ENCODE measurements around the gene TP53TG5.

TP53TG5 gene

GRCh38 chr20:45378191-45378590 lies at the start of gene TP53TG5:
Gene TP53TG5, minus strand, starts transcription at chr20:45378325. Its CDS starts 89 bp downstream, at chr20:45378236.
- FAIRE-seq: no peak
- DNase-seq (ENCODE audit: extremely low spot score, insufficient read length, low read depth): no peak

- DNase-seq (ENCODE audit: extremely low spot score, insufficient read length, low read depth) (no peak), FAIRE-seq (no peak)
These were observed 49.4 kb upstream of the TP53TG5 start for GRCh38 chr20:45427236-45428149.

GRCh38 chr20:45426320-45427016 lies 48.3 kb upstream of the TP53TG5 start:
- no peak for DNase-seq (ENCODE audit: extremely low spot score, insufficient read length, low read depth)

GRCh38 chr20:45425561-45425960 lies 47.4 kb upstream of the TP53TG5 start:
- DNase-seq (ENCODE audit: extremely low spot score, insufficient read length, low read depth) (no peak), FAIRE-seq (no peak)

More at GRCh38 chr20:45426320-45427016, 48.3 kb upstream of the TP53TG5 start:
- no peak for FAIRE-seq

- DNase-seq (ENCODE audit: extremely low spot score, insufficient read length, low read depth) (no peak), FAIRE-seq (no peak)
These were observed 45.6 kb upstream of the TP53TG5 start for GRCh38 chr20:45423700-45424099.

- FAIRE-seq: no peak
- no peak for DNase-seq (ENCODE audit: extremely low spot score, insufficient read length, low read depth)
These were observed 42.0 kb upstream of the TP53TG5 start for GRCh38 chr20:45420125-45420524.

GRCh38 chr20:45419188-45420091 lies 41.3 kb upstream of the TP53TG5 start:
- DNase-seq (ENCODE audit: extremely low spot score, insufficient read length, low read depth): no peak
- FAIRE-seq: peak; percentile 76

- FAIRE-seq: no peak
- DNase-seq (ENCODE audit: extremely low spot score, insufficient read length, low read depth): no peak
These were observed 38.8 kb upstream of the TP53TG5 start for GRCh38 chr20:45416917-45417316.

GRCh38 chr20:45415822-45416637 lies 37.9 kb upstream of the TP53TG5 start, which contains the start of gene PIGT:
Gene PIGT, plus strand, starts transcription at chr20:45416141. Its CDS starts 16 bp downstream, at chr20:45416157.
- FAIRE-seq: peak; percentile 86
- peak; percentile 72 for DNase-seq (ENCODE audit: extremely low spot score, insufficient read length, low read depth)

- DNase-seq (ENCODE audit: extremely low spot score, insufficient read length, low read depth): no peak
- FAIRE-seq: no peak
These were observed 35.4 kb upstream of the TP53TG5 start for GRCh38 chr20:45413479-45413878.

- DNase-seq (ENCODE audit: extremely low spot score, insufficient read length, low read depth) (no peak), FAIRE-seq (no peak)
These were observed 34.5 kb upstream of the TP53TG5 start for GRCh38 chr20:45412653-45413052.

- no peak for FAIRE-seq
- DNase-seq (ENCODE audit: extremely low spot score, insufficient read length, low read depth): no peak
These were observed 32.8 kb upstream of the TP53TG5 start for GRCh38 chr20:45410887-45411286.

GRCh38 chr20:45409521-45410272 lies 31.6 kb upstream of the TP53TG5 start:
- FAIRE-seq (no peak), DNase-seq (ENCODE audit: extremely low spot score, insufficient read length, low read depth) (no peak)

GRCh38 chr20:45408646-45409213 lies 30.6 kb upstream of the TP53TG5 start:
- no peak for DNase-seq (ENCODE audit: extremely low spot score, insufficient read length, low read depth)
- no peak for FAIRE-seq

GRCh38 chr20:45407783-45408645 lies 29.9 kb upstream of the TP53TG5 start, which contains the start of gene DBNDD2:
Gene DBNDD2, plus strand, starts transcription at chr20:45408289. Its CDS starts 179 bp downstream, at chr20:45408468.
- DNase-seq (ENCODE audit: extremely low spot score, insufficient read length, low read depth): no peak

GRCh38 chr20:45407067-45407745 lies 29.1 kb upstream of the TP53TG5 start:
- DNase-seq (ENCODE audit: extremely low spot score, insufficient read length, low read depth): no peak
- no peak for FAIRE-seq

More at GRCh38 chr20:45407783-45408645, 29.9 kb upstream of the TP53TG5 start, which contains the start of gene DBNDD2:
- no peak for FAIRE-seq

Data from GM18507 (cell line).